HEK293 (cell line): ENCODE results near the gene F11.

Source experiments
- CTCF ChIA-PET: fragments of 350-600 bp; formaldehyde crosslinking; extraction: SDS; loops from one replicate; lab custom pipeline; 2021; ENCODE audit warnings: antibody characterized with exemption; lab: Yijun Ruan, JAX
- POLR2A ChIA-PET: fragments of 300-600 bp; formaldehyde crosslinking; extraction: SDS; loops from one replicate; lab custom pipeline; 2020; ENCODE audit warnings: antibody characterized with exemption, inconsistent platforms; lab: Yijun Ruan, JAX
- H3K27ac ChIP-seq: fragments of 200-500 bp; sonication (Bioruptor generic); 2 replicates; pipeline ENCODE4 v1.5.1; 2014; ENCODE audit warnings: low read depth, low read length, control low read depth, inconsistent platforms; ENCODE audit errors: extremely low read depth
- H3K36me3 ChIP-seq, 2 experiments: fragments of 200-500 bp in 1 of 2; sonication (Bioruptor generic) in 1 of 2; 1 replicate in 1 of 2; 2 replicates in 1 of 2; pipeline ENCODE4 v1.5.1; 2014 to 2017; ENCODE audit warnings: inconsistent platforms in 2 of 2, low read length in 2 of 2; ENCODE audit not compliant: control insufficient read depth in 2 of 2, insufficient read depth in 1 of 2
- H3K4me1 ChIP-seq: fragments of 200-500 bp; sonication (Bioruptor generic); 2 replicates; pipeline ENCODE4 v1.5.1; 2014; ENCODE audit warnings: mild to moderate bottlenecking, low read length, inconsistent platforms; ENCODE audit not compliant: control insufficient read depth, insufficient read depth
- H3K4me3 ChIP-seq: 2 replicates; pipeline ENCODE4 v1.5.1; 2011; ENCODE audit warnings: low read depth, mild to moderate bottlenecking, control low read depth, low read length, moderate library complexity
- H3K9me3 ChIP-seq: fragments of 200-500 bp; sonication (Bioruptor generic); 2 replicates; pipeline ENCODE4 v1.5.1; 2014; ENCODE audit warnings: low read depth, low read length, inconsistent platforms; ENCODE audit not compliant: control insufficient read depth, insufficient read depth
- SALL2 ChIP-seq: fragments of 450-650 bp; formaldehyde crosslinking; IDR thresholded peaks from 2 replicates; pipeline ENCODE4 v1.5.0; 2017; ENCODE audit warnings: missing biosample characterization, mild to moderate bottlenecking, missing genetic modification characterization, borderline replicate concordance
- SCRT2 ChIP-seq: fragments of 450-650 bp; formaldehyde crosslinking; IDR thresholded peaks from 2 replicates; pipeline ENCODE4 v1.5.1; 2016; ENCODE audit warnings: missing biosample characterization, missing genetic modification characterization
- ZNF112 ChIP-seq: fragments of 450-650 bp; formaldehyde crosslinking; IDR thresholded peaks from 2 replicates; pipeline ENCODE4 v1.5.0; 2017; ENCODE audit warnings: missing biosample characterization, missing genetic modification characterization
- ZNF202 ChIP-seq: fragments of 450-650 bp; formaldehyde crosslinking; IDR thresholded peaks from 2 replicates; pipeline ENCODE4 v1.5.1; 2016; ENCODE audit warnings: missing biosample characterization, missing genetic modification characterization, borderline replicate concordance
- ZNF302 ChIP-seq: fragments of 450-650 bp; formaldehyde crosslinking; IDR thresholded peaks from 2 replicates; pipeline ENCODE4 v1.5.1; 2016; ENCODE audit warnings: missing biosample characterization, missing genetic modification characterization, low read depth
- ZNF341 ChIP-seq: fragments of 450-650 bp; formaldehyde crosslinking; IDR thresholded peaks from 2 replicates; pipeline ENCODE4; 2016; ENCODE audit warnings: low read depth, missing biosample characterization, missing genetic modification characterization
- ZNF354C ChIP-seq: fragments of 450-650 bp; formaldehyde crosslinking; IDR thresholded peaks from 2 replicates; pipeline ENCODE4 v1.5.1; 2016; ENCODE audit warnings: missing biosample characterization, missing genetic modification characterization, low read depth, borderline replicate concordance
- ZNF37A ChIP-seq: fragments of 450-650 bp; IDR thresholded peaks from 2 replicates; pipeline ENCODE4 v1.5.1; 2018; ENCODE audit warnings: missing biosample characterization, missing genetic modification characterization
- ZNF501 ChIP-seq: fragments of 450-650 bp; formaldehyde crosslinking; IDR thresholded peaks from 2 replicates; pipeline ENCODE4 v1.5.1; 2016; ENCODE audit warnings: missing biosample characterization, missing genetic modification characterization
- ZNF529 ChIP-seq: fragments of 450-650 bp; formaldehyde crosslinking; IDR thresholded peaks from 2 replicates; pipeline ENCODE4 v1.5.1; 2017; ENCODE audit warnings: missing genetic modification characterization, missing biosample characterization; ENCODE audit not compliant: insufficient replicate concordance
- ZNF544 ChIP-seq: fragments of 450-650 bp; formaldehyde crosslinking; IDR thresholded peaks from 2 replicates; pipeline ENCODE4 v1.5.0; 2017; ENCODE audit warnings: missing biosample characterization, missing genetic modification characterization
- ZNF701 ChIP-seq: fragments of 450-650 bp; formaldehyde crosslinking; IDR thresholded peaks from 2 replicates; pipeline ENCODE4 v1.5.1; 2016; ENCODE audit warnings: missing biosample characterization, missing genetic modification characterization
- ZNF707 ChIP-seq: fragments of 450-650 bp; formaldehyde crosslinking; IDR thresholded peaks from 2 replicates; pipeline ENCODE4 v1.5.1; 2016; ENCODE audit warnings: missing biosample characterization, missing genetic modification characterization
- ZNF747 ChIP-seq: fragments of 450-650 bp; formaldehyde crosslinking; IDR thresholded peaks from 2 replicates; pipeline ENCODE4 v1.5.1; 2016; ENCODE audit warnings: missing biosample characterization, missing genetic modification characterization
- ZNF792 ChIP-seq: fragments of 450-650 bp; formaldehyde crosslinking; IDR thresholded peaks from 2 replicates; pipeline ENCODE4 v1.5.1; 2016; ENCODE audit warnings: missing biosample characterization, missing genetic modification characterization
- TF ChIP-seq, protein P1 (sequence below): fragments of 450-650 bp; formaldehyde crosslinking; IDR thresholded peaks from 2 replicates; pipeline ENCODE4 v1.5.1; 2016; ENCODE audit warnings: missing biosample characterization, missing genetic modification characterization
- TF ChIP-seq, protein P2 (sequence below): fragments of 450-650 bp; formaldehyde crosslinking; IDR thresholded peaks from 2 replicates; pipeline ENCODE4 v1.5.1; 2016; ENCODE audit warnings: missing biosample characterization, missing genetic modification characterization
- TF ChIP-seq, protein P3 (sequence below): fragments of 450-650 bp; formaldehyde crosslinking; IDR thresholded peaks from 2 replicates; pipeline ENCODE4 v1.5.1; 2016; ENCODE audit warnings: missing biosample characterization, missing genetic modification characterization

Gene F11

DNA sequence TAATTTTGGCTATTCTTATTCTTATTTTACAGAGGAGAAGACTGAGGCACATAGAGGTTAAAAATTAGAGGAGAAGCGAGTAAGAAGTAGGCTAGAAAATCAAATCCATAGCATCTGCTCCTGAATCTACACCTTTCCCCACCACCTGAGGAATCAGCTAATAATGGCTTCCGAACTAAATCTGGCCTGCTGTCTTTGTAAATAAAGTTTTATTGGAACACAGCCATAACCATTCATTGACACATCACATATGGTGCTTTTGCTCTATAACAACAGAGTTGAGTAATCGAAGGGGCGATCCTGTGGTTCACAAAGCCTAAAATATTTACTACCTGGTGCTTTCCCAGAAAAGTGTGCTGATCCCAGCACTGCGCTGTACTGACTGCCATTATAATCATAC lies 38.2 kb downstream of the F11 start:
- Histone ChIP-seq H3K9me3 (no peaks in the 10 kb centered on the region), H3K4me1 (no peaks in the 10 kb centered on the region), H3K36me3 (no peaks in the 10 kb centered on the region)
- CTCF ChIA-PET = no interaction called here
- TF ChIP-seq ZNF302 (tag by site-specific recombination) = no peak
- no peak for TF ChIP-seq ZNF202 (tag by site-specific recombination)
- TF ChIP-seq ZNF37A (tag by site-specific recombination) = no peak
- TF ChIP-seq ZNF529 (tag by site-specific recombination) = no peak
- no peak for TF ChIP-seq SCRT2
- TF ChIP-seq, protein P1, sequence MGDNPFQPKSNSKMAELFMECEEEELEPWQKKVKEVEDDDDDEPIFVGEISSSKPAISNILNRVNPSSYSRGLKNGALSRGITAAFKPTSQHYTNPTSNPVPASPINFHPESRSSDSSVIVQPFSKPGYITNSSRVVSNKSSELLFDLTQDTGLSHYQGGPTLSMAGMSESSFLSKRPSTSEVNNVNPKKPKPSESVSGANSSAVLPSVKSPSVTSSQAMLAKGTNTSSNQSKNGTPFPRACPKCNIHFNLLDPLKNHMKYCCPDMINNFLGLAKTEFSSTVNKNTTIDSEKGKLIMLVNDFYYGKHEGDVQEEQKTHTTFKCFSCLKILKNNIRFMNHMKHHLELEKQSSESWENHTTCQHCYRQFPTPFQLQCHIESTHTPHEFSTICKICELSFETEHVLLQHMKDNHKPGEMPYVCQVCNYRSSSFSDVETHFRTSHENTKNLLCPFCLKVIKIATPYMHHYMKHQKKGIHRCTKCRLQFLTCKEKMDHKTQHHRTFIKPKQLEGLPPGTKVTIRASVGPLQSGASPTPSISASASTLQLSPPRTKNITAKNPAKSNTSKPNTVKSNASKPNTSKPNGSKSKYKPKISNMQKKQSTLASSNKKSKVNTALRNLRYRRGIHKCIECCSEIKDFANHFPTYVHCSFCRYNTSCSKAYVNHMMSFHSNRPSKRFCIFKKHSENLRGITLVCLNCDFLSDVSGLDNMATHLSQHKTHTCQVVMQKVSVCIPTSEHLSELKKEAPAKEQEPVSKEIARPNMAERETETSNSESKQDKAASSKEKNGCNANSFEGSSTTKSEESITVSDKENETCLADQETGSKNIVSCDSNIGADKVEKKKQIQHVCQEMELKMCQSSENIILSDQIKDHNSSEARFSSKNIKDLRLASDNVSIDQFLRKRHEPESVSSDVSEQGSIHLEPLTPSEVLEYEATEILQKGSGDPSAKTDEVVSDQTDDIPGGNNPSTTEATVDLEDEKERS = no peak
- no peak for TF ChIP-seq ZNF792 (tag by site-specific recombination)
- TF ChIP-seq, protein P2, sequence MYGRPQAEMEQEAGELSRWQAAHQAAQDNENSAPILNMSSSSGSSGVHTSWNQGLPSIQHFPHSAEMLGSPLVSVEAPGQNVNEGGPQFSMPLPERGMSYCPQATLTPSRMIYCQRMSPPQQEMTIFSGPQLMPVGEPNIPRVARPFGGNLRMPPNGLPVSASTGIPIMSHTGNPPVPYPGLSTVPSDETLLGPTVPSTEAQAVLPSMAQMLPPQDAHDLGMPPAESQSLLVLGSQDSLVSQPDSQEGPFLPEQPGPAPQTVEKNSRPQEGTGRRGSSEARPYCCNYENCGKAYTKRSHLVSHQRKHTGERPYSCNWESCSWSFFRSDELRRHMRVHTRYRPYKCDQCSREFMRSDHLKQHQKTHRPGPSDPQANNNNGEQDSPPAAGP (tag by site-specific recombination) = no peak
- no peak for TF ChIP-seq ZNF747 (tag by site-specific recombination)
- no peak for TF ChIP-seq SALL2 (tag by site-specific recombination)
- TF ChIP-seq, all 188 proteins: peak for 0
- POLR2A ChIA-PET = no interaction called here
- Histone ChIP-seq H3K4me3 (no peak overlapping the region), H3K27ac (no peak overlapping the region)

DNA sequence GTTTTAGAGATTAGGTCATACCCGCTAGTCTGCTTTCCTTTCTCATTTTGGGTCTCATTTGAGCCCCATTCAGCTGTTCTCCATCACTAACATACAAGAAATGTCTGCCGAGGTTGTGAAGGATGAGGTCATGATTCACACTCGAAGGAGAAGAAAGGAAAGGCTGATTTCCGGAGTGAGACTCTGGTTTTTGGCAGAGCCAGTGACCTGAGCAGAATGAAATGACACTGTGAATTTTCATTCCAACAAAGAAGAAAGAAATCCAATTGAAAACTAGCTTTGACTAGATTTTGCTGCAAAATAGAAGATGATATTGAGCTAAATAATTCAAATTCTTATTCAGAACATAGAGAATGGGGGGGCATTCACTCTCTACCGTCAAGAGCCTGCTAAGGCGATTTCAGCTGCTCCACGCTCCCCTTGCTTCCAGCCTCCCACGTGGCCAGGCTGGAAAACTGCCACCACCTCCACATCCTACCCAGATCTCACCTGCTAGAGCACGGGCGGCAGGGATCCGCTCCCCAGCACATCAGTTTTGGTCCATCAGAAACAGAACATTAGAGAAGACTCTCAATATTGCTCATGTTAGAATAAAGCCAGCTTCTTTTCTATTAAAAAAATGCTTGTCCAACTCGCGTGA lies 39.0 kb downstream of the F11 start:
- CTCF ChIA-PET = no interaction called here
- TF ChIP-seq ZNF354C (tag by site-specific recombination) = no peak
- TF ChIP-seq, protein P3, sequence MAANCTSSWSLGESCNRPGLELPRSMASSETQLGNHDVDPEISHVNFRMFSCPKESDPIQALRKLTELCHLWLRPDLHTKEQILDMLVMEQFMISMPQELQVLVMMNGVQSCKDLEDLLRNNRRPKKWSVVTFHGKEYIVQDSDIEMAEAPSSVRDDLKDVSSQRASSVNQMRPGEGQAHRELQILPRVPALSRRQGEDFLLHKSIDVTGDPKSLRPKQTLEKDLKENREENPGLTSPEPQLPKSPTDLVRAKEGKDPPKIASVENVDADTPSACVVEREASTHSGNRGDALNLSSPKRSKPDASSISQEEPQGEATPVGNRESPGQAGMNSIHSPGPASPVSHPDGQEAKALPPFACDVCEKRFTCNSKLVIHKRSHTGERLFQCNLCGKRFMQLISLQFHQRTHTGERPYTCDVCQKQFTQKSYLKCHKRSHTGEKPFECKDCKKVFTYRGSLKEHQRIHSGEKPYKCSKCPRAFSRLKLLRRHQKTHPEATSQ (tag by site-specific recombination) = no peak
- TF ChIP-seq ZNF112 (tag by site-specific recombination) = no peak
- TF ChIP-seq ZNF707 (tag by site-specific recombination) = no peak
- TF ChIP-seq ZNF501 (tag by site-specific recombination) = no peak
- no peak for TF ChIP-seq ZNF544 (tag by site-specific recombination)
- no peak for TF ChIP-seq ZNF341 (tag by site-specific recombination)
- TF ChIP-seq ZNF701 (tag by site-specific recombination) = no peak
- TF ChIP-seq, all 188 proteins: peak for 0
- Histone ChIP-seq H3K4me3 (no peak overlapping the region), H3K9me3 (no peaks in the 10 kb centered on the region), H3K36me3 (no peaks in the 10 kb centered on the region), H3K27ac (no peak overlapping the region), H3K4me1 (no peaks in the 10 kb centered on the region)
- POLR2A ChIA-PET = no interaction called here
